Body of pancreas (tissue), 4 donors: ENCODE results near the gene AMH.

ENCODE experiments used
- CTCF ChIP-seq, 7 experiments: fragments of 450-650 bp in 4 of 7; fragments of 200-600 bp in 3 of 7; sonication (generic) in 3 of 7; IDR thresholded peaks; one replicate each; pipeline ENCODE4 v1.5.1; 2016 to 2019; ENCODE audit warnings: antibody characterized with exemption in 7 of 7
- POLR2A ChIP-seq, 3 donors: fragments of 450-650 bp; IDR thresholded peaks; one replicate each; pipeline ENCODE4 v1.6.1; 2016; ENCODE audit warnings: antibody characterized with exemption in 3 of 3, mild to moderate bottlenecking in 2 of 3

- no peak for TF ChIP-seq POLR2A (IDR thresholded peaks at IDR 0.05)
- TF ChIP-seq CTCF (IDR thresholded peaks at IDR 0.05) = no peak
Observed at GRCh38 chr19:2255982-2256685, 7.0 kb downstream of the AMH start, which contains the start of gene JSRP1.
